Measurements from ENCODE around the gene NGDN.
"Not testable (repeated sequence)": the region's sequence is repeated elsewhere in the genome, so short reads cannot be mapped to it uniquely, and the experiment has no call there.

Gene NGDN

DNA sequence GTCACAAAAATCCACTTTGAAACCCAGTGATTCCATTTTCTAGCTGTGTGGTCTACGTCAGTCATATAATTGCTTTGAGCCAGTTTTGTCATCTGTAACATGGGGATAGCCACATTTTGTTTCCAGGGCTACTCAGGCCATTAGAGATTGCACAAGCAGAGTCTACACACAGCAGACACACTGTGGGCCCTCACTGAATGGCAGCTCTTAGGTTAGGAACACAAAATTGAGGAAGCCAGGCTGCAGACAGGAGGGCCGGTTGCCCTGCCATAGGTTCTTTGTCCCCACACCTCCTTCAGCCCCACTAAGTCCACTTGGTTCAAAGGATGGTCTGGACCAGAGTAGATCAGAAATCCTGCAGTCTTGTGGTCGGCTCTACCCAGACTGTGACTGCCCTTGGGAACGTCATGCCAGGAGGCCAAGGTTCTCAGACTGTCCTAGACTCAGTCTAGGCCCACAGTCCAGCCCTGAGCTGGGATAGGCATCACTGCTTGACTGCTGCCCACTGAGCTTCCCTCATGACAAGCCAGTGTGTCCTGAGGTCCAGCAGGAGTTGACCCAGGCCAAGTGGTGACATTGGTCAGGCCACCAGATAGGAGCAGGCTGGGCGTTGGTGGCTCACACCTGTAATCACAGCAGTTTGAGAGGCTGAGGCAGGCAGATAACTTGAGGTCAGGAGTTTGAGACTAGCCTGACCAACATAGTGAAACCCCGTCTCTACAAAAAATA is 30.2 kb upstream of the NGDN start:
- DNase-seq = no peak

DNA sequence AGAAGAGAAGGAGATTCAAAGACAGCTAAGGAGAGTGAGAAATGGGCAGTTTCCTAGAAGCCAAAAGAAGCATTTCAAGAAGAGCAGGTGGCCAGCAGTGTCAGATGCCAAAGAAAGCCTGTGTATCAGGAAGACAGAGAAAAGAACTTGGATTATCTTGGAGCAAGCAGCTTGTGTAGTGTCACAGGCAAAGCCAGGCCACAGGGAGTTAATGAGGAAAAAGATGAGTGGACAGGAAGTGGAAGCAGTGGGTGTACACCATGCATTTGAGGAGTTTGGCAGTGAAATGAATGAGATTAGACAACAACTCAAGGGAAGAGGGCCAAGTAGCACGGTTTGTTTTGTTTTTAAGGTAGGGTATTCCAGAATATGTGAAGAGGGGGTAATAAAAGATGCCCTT is 28.4 kb upstream of the NGDN start:
- DNase-seq = no peak

DNA sequence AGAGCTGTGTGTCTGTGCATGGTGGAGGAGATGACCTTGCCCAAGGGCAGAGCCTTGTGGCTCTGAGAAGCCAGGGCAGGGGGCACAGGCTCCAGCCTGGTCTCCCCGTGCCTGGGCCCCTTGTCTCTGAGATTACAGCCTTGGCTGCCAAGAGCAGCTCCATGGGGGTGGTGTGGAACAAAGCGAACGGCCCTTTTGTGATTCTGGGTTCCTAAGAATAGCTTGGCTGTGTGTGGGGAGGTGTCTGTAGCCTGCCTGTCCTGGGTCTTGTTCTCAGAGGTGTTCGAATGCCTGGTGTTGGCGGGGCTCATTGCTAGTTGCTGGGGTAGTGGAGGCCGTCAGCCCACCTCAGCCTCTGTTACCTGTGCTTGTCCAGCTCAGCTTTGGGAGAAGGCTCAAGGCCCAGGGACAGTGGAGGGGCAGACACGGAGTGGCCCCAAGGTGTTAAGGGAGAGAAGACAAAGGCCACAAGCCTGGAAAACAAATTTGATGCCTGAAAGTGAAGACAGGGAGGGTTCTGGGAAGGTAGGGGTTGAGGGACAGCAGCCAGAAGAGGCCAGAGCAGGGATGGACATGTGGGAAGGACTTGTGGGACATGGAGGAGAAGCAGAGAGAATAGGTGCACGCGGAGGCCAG is 26.7 kb upstream of the NGDN start:
- DNase-seq = no peak

DNA sequence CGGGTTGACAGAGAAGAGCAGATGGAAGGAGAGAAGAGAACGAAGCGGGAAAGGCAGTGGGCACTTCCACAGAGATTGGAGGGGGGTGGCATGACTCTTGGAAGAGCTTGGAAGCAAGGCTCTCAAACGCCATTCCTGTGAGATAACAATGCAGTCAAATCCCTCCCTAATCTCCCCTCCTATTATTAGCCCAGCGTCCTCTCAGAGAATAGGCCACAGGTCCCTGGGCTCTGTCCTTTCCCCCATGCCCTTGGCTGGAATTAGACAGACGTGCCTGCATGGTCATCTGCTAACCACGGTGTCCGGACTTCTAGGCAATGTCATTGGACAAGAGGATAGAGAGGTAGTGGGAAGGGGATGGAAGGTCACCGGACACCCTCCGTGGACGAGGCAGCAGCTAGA is 26.1 kb upstream of the NGDN start:
- no peak for DNase-seq

DNA sequence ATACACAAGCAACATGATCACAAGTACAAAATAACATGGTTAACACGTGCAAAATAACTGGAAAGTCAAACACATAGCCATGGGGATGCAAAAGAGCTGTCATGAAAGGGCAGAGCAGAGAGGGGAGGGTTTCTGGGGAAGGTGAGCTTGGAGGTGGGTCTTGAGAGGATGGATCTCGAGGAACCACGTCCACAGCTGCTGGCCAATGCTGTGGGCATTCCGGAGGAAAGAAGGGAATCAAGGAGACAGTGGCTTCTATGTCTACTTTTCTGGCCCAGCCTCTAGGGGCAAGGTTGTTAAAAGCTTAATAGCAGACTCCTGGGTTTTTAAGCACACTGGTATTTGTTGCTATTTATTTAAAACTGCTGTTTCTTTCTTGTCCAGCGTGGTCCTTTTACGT is 25.6 kb upstream of the NGDN start:
- no peak for DNase-seq

DNA sequence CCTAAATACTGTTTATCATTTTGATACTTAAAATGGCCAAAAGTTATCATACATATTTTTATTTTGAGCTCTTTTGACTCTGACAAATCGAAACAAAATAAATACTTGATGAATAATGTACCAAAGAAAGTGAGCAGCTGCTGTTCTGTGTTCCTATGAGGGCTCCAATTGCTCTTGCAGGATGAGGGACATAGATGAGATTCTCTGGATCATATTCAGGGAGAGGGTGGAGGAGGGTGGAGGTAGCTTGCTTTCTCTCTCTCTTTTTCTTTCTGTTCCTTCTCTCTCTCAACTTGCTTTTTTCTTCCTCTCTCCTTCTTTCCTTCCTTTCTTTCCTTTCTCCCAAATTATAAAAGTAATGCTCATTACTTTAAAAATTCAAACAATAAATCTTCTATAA is 25.2 kb upstream of the NGDN start:
- no peak for DNase-seq

DNA sequence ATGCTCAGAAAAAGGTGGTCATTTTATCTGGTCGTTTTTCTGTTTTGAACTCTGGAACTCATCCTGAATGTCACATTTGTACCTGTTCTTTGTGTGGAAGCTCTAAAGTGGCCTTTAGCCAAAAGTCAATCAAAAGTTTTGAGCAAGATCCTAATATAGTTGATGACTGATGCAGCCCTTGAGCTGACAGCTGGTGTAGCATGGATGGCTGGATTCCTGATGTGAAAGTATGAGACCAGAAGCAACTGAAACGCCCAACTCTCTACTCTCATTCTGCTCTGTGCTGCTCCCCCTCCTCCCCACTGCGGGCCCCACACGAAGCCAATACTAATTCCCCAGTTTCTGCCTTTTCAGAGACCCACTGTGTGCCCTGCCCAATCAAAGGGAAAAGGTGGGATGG is 23.7 kb upstream of the NGDN start:
- DNase-seq = no peak

DNA sequence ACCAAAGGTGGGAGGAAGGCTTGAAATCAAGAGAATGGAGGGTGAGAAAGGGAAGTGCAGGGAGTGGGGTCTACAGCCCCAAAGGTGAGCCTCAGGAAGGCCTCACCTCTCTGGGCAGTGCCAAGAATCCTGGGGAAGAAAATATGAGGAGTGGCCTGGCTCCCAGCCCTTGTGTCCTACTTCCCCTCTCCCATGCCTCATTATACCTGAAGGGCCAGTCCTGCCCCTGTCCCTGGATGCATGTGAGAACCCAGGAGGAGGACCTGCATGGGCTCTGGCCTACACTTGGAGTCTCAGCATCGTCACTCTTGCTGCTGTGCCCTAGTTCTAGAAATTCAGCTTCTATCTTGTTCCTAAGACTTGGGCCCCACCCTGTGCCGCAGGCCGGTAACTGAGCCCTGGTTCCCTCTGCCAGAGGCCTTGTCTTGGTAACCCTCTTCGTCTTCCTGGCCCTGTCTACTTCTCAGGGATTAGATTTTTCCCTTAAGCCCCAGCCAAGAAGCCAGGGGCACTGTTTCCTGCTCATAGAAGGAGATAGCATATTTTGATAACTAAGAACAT is 23.1 kb upstream of the NGDN start:
- no peak for DNase-seq

DNA sequence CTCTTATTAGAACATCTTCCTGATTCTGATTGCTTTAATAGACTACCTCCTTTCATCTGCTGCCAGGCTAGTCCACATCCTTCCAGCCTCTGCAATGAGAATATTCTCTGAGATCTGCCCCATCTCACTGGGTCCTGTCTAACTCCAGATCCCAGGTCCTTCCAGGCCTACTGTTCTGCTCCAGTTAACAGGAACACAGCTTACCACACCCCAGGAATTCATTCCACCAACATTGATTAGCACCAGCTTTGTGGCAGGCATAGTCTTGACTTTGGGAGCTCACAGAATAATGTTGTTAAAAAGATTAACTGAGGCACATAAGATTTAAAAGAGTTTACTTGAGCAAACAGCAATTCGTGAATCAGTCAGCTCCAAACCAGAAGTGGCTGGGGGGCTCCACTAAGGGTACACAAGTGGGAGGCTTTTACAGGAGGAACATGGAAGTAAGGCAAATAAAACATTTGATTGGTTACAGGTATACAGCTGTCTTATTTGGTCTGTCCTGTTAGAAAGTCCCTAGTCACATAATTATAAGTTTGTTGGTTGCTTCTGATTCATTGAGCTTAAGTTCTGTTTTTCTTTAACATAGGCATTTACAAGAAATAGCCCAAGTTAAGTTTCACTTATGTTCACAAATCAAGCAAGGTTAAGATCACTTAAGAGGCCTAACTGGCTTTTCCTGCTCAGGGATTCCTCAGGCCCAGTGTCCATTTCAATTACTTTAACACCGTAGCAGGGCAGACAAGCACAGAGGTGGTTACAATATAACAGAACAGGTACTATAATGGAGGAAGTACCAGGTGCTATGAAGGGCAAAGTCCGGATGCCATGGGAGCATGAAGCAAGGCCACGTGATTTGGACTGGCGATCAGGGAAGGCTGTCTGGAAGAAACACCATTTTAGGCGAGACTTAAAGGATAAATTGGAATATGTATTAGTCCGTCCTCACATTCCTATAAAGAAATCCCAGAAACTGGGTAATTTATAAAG is 21.8 kb upstream of the NGDN start:
- DNase-seq = no peak

DNA sequence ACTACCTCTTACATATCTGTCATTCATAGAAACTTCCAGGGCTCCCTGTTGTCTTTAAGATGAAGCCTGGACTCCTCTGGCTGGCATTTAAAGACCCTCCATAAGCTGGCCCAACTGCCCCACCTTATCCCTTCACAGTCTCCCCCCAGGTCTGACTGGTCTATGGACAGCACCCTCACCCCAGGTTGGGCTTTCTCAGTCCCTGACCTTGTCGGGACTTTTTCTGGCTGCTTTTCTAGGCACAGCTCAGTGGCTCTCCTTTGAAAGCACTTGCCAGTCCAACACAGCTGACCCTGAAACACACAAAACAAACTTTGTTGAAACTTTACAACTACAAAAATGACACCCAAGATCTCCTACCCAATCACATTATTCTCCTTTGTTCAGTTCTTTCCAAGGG is 20.2 kb upstream of the NGDN start:
- no peak for DNase-seq

DNA sequence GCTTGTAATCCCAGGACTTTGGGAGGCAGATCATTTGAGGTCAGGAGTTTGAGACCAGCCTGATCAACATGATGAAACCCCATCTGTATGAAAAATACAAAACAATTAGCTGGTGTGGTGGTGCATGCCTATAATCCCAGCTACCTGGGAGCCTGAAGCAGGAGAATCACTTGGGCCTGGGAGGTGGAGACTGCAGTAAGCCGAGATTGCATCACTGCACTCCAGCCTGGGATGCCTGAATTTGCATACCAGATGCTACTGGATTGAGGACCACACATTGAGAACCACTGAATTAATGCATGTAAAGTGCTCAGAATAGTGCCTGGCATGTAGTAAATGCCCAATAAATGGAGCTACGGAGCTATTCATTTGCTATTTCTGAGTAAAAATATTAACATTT is 19.1 kb upstream of the NGDN start:
- DNase-seq = no peak

DNA sequence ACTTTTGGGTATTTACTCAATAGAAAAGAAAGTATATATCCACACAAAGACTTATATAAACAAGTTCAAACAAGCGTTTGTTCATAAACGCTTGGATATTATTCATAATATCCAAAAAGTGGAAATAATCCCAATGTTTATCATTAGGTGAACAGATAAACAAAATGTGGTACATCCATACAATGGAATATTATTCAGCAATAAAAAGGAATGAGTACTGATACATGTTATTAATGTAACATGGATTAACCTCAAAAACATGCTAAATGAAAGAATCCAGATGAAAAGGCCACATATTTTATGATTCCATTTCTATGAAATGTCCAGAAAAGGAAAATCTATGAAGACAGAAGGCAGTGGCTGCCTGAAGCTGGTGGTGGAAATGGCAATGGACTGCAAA is 17.3 kb upstream of the NGDN start:
- no peak for DNase-seq

DNA sequence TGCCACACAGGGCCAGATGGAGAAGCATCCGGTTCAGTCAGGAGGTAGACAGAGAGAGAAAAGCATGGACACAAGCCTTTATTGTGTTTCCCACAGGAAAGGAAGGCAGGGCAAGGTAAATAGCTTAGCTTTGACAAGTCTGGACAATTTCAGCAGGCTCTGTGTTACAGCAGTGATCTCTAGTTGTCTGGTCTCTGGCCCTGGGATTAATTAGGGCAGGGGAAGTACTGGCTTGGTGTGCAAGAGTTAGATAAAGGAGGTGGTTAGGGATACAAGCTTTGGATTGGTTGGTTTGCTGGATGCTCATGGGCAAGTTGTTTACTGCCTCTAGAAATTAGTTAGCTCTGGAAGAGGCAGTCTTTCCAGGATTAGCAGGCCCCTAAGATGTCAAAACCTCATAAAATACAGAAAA is 15.1 kb upstream of the NGDN start:
- no peak for DNase-seq

DNA sequence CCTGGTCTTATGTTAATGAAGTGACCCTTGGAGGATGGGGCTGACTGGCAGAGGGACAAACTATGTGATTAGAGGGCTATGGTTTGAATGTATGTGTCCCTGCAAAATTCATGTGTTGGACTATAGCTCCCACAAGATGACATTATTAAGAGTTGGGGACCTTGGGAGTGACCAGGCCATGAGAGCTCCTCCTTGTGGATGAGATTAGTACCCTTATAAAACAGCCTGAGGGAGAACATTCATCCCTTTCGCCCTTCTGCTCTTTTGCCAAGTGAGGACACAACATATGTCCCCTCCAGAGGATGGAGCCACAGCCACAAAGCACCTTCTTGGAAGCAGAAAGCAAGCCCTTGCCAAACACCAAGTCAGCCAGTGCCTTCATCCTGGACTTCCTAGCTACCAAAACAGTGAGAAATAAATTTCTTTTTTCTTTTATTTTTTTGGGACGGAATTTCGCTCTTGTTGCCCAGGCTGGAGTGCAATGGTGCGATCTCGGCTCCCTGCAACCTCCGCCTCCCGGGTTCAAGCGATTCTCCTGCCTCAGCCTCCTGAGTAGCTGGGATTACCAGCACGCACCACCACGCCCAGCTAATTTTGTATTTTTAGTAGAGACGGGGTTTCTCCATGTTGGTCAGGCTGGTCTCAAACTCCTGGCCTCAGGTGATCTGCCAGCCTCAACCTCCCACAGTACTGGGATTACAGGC is 12.5 kb upstream of the NGDN start:
- DNase-seq = not testable (repeated sequence)

DNA sequence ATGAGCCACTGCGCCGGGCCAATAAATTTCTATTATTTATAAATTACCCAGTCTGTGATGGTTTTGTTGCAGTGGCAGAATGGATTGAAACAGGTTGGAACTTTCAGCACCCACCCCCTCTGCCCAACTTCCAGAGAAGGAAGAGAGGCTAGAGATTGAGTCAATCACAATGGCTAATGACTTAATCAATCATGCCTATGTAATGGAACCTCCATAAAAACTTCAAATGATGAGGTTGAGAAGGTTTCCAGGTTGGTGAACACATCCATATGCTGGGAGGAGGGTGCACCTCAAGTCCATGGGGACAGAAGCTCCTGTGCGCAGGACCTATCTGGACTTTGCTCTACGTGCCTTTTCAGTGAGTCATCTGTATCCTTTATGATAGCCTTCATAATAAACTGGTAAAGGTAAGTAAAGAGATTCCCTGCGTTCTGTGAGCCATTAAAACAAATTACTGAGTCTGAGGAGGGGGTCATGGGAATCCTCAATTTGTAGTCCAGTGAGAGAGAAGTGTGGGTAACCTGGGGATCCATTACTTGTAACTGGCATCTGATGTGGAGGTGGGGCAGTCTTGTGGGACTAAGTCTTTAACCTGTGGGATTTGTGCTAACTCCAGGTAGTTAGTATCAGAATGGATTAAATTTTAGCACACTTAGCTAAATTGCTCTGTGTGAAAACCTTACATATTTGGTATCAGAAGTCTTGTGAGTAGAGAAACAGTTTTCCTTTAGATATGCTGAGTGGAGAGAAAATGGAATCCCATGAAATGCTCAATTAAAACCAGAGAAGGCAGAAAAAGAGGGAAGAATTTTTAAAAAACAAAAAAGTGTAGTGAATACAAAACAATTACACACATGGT is 11.7 kb upstream of the NGDN start:
- no peak for DNase-seq

DNA sequence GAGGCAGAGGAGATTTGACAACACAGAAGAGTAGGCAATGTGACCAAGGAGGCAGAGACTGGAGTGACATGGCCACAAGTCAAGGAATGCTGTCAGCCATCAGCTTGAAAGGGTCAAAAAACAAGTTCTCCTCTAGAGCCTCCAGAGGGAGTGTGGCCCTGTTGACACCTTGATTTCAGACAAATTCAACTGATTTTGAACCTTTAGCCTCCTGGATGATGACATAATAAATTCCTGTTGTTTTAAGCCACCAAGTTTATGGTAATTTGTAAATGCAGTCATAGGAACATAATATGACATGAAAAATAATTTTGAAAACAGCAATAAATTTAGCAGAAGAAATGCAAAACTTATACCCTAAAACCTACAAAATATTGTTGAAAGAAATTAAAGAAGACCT is 8.5 kb upstream of the NGDN start:
- DNase-seq = no peak

DNA sequence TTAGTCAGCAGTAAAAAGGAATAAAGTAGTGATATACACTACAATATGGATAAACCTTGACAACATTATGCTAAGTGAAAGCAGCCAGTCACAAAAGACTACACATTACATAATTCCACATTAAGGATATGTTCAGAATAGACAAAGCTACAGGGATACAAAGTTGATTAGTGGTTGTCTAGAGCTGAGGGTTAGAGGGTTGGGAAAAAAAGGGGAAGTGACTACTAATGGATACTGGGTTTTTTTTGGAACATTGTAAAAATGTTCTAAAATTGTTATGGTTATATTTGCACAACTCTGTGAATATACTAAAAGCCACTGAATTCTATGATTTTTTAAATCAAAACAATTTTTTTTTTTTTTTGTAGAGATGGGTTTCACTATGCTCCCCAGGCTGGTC is 4.8 kb upstream of the NGDN start:
- DNase-seq = no peak

DNA sequence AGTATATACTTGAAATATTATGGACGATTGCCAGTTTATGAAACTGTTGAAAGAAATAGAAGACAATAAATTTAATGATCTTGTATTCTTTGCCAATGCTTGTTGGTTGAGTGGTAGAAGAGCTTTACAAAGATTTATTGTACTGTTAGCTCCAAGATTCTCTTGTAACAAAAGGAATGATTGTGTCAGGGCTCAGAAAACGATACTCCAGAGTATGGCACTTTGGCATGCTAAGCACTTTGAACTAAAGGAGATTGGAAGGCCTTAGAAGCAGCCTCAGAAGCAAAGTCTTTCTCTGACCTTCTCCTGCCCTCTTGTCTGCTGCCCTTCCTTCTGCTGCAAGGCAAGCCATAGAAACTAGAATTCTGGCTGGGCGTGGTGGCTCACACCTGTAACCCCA is 4.2 kb upstream of the NGDN start:
- DNase-seq = no peak

DNA sequence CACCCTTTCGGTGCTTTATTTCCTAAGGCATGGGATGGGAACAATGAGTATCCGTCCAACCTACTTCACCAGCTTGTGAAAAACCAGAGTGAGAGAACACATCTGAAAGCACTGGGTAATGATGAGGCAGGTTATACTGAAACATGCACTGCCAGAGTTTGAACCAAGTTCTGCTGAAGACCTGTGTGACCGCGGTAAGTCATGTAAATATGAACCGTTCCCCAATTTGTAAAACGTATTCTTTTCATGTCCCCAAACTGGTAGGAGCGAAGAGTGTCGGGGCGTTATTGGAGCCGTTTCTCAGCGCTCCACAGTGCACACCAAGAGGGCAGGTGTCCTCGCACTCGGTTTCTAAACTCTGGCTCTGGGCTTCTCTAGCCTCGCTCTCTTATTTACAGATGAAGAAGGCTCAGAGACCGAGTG is 788 bp upstream of the NGDN start:
- no peak for DNase-seq

DNA sequence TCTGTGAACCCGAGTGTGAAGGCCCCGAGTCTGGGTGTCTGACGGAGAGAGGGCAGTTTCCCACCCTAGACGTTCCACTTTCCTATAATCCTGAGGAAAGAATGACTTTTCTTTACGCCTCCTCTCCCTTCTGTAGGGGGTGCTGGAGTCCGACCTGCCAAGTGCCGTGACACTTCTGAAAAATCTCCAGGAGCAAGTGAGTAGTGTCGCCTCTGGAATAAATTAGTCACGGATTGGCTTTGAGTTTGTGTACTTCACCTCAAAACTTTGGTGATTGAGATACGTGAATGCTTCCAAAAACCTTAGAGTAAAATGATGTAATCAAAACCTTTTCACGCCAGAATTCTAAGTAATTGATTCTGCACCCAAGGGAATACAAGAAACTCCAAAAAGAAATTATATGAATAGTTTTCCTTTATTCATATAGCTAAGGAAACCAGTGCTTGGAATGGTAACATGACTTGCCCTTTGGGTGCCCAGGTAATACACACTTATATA is 452 bp downstream of the NGDN start:
- no peak for DNase-seq

DNA sequence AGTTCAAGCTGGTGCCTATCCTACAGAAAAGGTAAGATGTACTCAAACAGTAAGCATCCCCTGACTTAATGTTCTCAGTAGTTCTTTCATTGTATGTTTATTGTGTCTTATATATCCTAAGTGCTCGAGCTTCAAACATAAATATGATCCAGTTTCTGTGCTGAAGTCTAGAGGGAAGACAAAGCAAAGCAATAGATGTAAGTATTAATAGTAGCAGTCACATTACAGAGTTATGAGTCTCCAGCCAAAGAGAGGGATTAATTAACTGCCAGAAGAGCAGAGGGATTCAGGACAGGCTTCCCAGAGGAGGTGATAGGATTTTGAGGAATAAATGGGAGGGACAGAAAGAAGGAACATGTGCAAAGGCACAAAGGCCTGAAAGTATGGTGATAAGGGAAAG is 1.4 kb downstream of the NGDN start:
- DNase-seq = no peak
